ENCODE measurements around the gene MPZ.
"Not testable (repeated sequence)": the region's sequence is repeated elsewhere in the genome, so short reads cannot be mapped to it uniquely, and the experiment has no call there.

Gene MPZ

DNA sequence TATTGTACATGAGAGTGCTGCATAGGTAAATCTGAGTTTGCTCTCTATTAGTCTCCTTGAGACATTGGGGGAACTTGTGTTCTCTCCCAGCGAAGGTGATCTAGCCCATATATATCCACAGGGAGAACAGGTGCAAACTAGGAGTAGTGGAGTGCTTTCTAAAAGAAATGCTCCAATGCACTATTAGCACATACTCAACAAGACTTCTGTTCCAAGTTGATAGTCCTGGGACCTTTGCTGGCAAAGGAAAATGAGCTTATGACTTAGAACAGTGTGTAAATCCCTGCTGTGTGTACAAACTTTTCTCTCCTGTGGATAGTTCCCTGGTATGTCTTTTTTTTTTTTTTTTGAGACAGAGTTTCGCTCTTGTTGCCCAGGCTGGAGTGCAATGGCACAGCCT lies 32.4 kb upstream of the MPZ start:
- H3K27me3 ChIP-seq (replicated peaks), result no peaks in the 10 kb centered on the region
- H3K4me3 ChIP-seq (ENCODE audit: low read depth, low read length), result no peak overlapping the region
- H3K36me3 ChIP-seq (replicated peaks), result peaks cover 36% of the 10 kb centered on the region
- H3K27ac ChIP-seq, result no peak overlapping the region
- TF ChIP-seq, protein P1, sequence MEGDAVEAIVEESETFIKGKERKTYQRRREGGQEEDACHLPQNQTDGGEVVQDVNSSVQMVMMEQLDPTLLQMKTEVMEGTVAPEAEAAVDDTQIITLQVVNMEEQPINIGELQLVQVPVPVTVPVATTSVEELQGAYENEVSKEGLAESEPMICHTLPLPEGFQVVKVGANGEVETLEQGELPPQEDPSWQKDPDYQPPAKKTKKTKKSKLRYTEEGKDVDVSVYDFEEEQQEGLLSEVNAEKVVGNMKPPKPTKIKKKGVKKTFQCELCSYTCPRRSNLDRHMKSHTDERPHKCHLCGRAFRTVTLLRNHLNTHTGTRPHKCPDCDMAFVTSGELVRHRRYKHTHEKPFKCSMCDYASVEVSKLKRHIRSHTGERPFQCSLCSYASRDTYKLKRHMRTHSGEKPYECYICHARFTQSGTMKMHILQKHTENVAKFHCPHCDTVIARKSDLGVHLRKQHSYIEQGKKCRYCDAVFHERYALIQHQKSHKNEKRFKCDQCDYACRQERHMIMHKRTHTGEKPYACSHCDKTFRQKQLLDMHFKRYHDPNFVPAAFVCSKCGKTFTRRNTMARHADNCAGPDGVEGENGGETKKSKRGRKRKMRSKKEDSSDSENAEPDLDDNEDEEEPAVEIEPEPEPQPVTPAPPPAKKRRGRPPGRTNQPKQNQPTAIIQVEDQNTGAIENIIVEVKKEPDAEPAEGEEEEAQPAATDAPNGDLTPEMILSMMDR (IDR thresholded peaks at IDR 0.05; ENCODE audit: low read depth, low read length, missing control alignments), result no peak
- no peak for DNase-seq
- in situ Hi-C loops (cut with HindIII; ENCODE audit: low pct_ligation_motif_present, low sequenced_read_pairs), result no loop called here

- in situ Hi-C loops (cut with HindIII; ENCODE audit: low pct_ligation_motif_present, low sequenced_read_pairs), result no loop called here
- TF ChIP-seq, protein P1 (IDR thresholded peaks at IDR 0.05; ENCODE audit: low read depth, low read length, missing control alignments), result no peak
Observed at GRCh38 chr1:161335796-161336195, 26.0 kb upstream of the MPZ start.

GRCh38 chr1:161333166-161333565 lies 23.4 kb upstream of the MPZ start:
- no peak overlapping the region for H3K27ac ChIP-seq
- H3K36me3 ChIP-seq (replicated peaks), result peaks cover 31% of the 10 kb centered on the region

More at GRCh38 chr1:161335796-161336195, 26.0 kb upstream of the MPZ start:
- no peak overlapping the region for H3K4me3 ChIP-seq (ENCODE audit: low read depth, low read length)
- H3K27ac ChIP-seq, result no peak overlapping the region
- DNase-seq, result no peak
- H3K36me3 ChIP-seq (replicated peaks), result peaks cover 24% of the 10 kb centered on the region
- no peaks in the 10 kb centered on the region for H3K27me3 ChIP-seq (replicated peaks)

DNA sequence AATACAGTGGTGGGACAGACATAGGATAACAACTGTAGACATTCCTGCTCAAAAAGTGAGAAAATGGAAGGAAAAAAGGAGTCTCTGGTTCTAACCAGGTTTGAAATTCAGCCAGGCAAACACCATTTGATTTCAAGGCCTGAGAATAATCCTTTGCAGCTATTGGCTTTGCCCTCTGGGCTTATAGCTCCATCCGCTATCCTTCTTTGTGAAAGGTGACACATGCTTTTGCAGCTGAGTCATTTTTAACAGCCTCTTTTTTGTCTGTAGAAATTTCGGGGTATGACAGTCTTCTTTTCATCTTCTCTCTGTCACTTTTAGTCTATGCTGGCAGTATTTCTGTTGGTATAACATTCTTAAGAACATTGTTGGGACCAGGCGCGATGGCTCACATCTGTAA lies 20.6 kb upstream of the MPZ start:
- no peak overlapping the region for H3K4me3 ChIP-seq (ENCODE audit: low read depth, low read length)
- H3K27ac ChIP-seq, result no peak overlapping the region
- peaks cover 37% of the 10 kb centered on the region for H3K36me3 ChIP-seq (replicated peaks)
- in situ Hi-C loops (cut with HindIII; ENCODE audit: low pct_ligation_motif_present, low sequenced_read_pairs), result no loop called here
- TF ChIP-seq, protein P1 (IDR thresholded peaks at IDR 0.05; ENCODE audit: low read depth, low read length, missing control alignments), result no peak
- no peak for DNase-seq
- H3K27me3 ChIP-seq (replicated peaks), result no peaks in the 10 kb centered on the region

More at GRCh38 chr1:161333166-161333565, 23.4 kb upstream of the MPZ start:
- TF ChIP-seq, protein P1 (IDR thresholded peaks at IDR 0.05; ENCODE audit: low read depth, low read length, missing control alignments), result no peak
- Histone ChIP-seq H3K4me3 (ENCODE audit: low read depth, low read length) (no peak overlapping the region), H3K27me3 (replicated peaks) (no peaks in the 10 kb centered on the region)
- no peak for DNase-seq
- in situ Hi-C loops (cut with HindIII; ENCODE audit: low pct_ligation_motif_present, low sequenced_read_pairs), result no loop called here

GRCh38 chr1:161324020-161324419 lies 14.3 kb upstream of the MPZ start:
- Histone ChIP-seq H3K36me3 (replicated peaks) (peaks cover 20% of the 10 kb centered on the region), H3K27me3 (replicated peaks) (no peaks in the 10 kb centered on the region), H3K4me3 (ENCODE audit: low read depth, low read length) (no peak overlapping the region), H3K27ac (no peak overlapping the region)
- TF ChIP-seq, protein P1 (IDR thresholded peaks at IDR 0.05; ENCODE audit: low read depth, low read length, missing control alignments), result no peak
- no peak for DNase-seq
- in situ Hi-C loops (cut with HindIII; ENCODE audit: low pct_ligation_motif_present, low sequenced_read_pairs), result no loop called here

- H3K27me3 ChIP-seq (replicated peaks); H3K4me3 ChIP-seq (ENCODE audit: low read depth, low read length); DNase-seq; H3K27ac ChIP-seq; H3K36me3 ChIP-seq (replicated peaks); in situ Hi-C loops (cut with HindIII; ENCODE audit: low pct_ligation_motif_present, low sequenced_read_pairs): not testable (repeated sequence)
Observed at GRCh38 chr1:161315841-161316674, 6.3 kb upstream of the MPZ start.
